BLaER1 treated with 17β-estradiol and CSF1 and Interleukin-3, amounts not matched to agents 10 nM and 100 nM (cell line): ENCODE data around the gene FILIP1.

ENCODE experiments used
- H3K27ac ChIP-seq, 11 experiments: shearing (Covaris generic); formaldehyde crosslinking; 2 replicates each; pipeline ENCODE4 v1.8.1; 2022
- H3K27me3 ChIP-seq, 11 experiments: shearing (Covaris generic); formaldehyde crosslinking; 2 replicates each; pipeline ENCODE4 v1.8.1; 2022
- H3K36me3 ChIP-seq, 11 experiments: shearing (Covaris generic); formaldehyde crosslinking; 2 replicates each; pipeline ENCODE4 v1.8.1; 2022
- H3K4me1 ChIP-seq, 10 experiments: shearing (Covaris generic); formaldehyde crosslinking; 2 replicates each; pipeline ENCODE4 v1.8.1; 2022
- H3K4me2 ChIP-seq, 11 experiments: shearing (Covaris generic); formaldehyde crosslinking; 2 replicates each; pipeline ENCODE4 v1.8.1; 2022
- H3K4me3 ChIP-seq, 10 experiments: shearing (Covaris generic); formaldehyde crosslinking; 2 replicates each; pipeline ENCODE4 v1.8.1; 2022
- H3K9ac ChIP-seq, 11 experiments: shearing (Covaris generic); formaldehyde crosslinking; 2 replicates each; pipeline ENCODE4 v1.8.1; 2022
- H3K9me3 ChIP-seq, 11 experiments: shearing (Covaris generic); formaldehyde crosslinking; replicated peaks in 1 of 11; 2 replicates each; pipeline ENCODE4 v1.8.1; 2022
- H4K20me1 ChIP-seq, 11 experiments: shearing (Covaris generic); formaldehyde crosslinking; 2 replicates each; pipeline ENCODE4 v1.8.1; 2022
- Cebpa-rat ChIP-seq, 11 experiments: shearing (Covaris generic); IDR thresholded peaks; 2 replicates each; pipeline ENCODE4 v1.8.1; 2022

The FILIP1 gene

GRCh38 chr6:75305573-75305972, 188.0 kb downstream of the FILIP1 start:
- Histone ChIP-seq H3K4me2 (peak overlapping the region in 3 of 11 experiments; percentile 11 to 34 (median 22); a peak in 4 of 22 replicates), H3K27ac (no peak overlapping the region), H3K36me3 (no peaks in the 10 kb centered on the region), H3K4me1 (peaks cover 4 to 24% (median 12%) of the 10 kb centered on the region in 10 experiments; a peak in 19 of 20 replicates), H3K9ac (no peak overlapping the region), H4K20me1 (no peaks in the 10 kb centered on the region), H3K27me3 (no peaks in the 10 kb centered on the region), H3K4me3 (no peak overlapping the region), H3K9me3 (no peaks in the 10 kb centered on the region)
- no peak for TF ChIP-seq Cebpa-rat (IDR thresholded peaks at IDR 0.05)

- Histone ChIP-seq H3K4me2 (no peak overlapping the region), H3K27ac (no peak overlapping the region), H3K4me1 (peaks cover 15 to 26% (median 24%) of the 10 kb centered on the region in 10 experiments), H4K20me1 (no peaks in the 10 kb centered on the region), H3K9ac (no peak overlapping the region), H3K4me3 (no peak overlapping the region), H3K9me3 (no peaks in the 10 kb centered on the region), H3K36me3 (no peaks in the 10 kb centered on the region), H3K27me3 (no peaks in the 10 kb centered on the region)
- TF ChIP-seq Cebpa-rat (IDR thresholded peaks at IDR 0.05), result no peak
Observed at GRCh38 chr6:75302280-75302679, 191.3 kb downstream of the FILIP1 start.

GRCh38 chr6:75301537-75301936, 192.1 kb downstream of the FILIP1 start:
- Histone ChIP-seq H3K27ac (no peak overlapping the region), H3K4me2 (peak overlapping the region in 2 of 11 experiments; percentile 80 to 82; a peak in 2 of 22 replicates), H4K20me1 (no peaks in the 10 kb centered on the region), H3K9ac (no peak overlapping the region), H3K27me3 (no peaks in the 10 kb centered on the region), H3K4me1 (peaks cover 15 to 26% (median 24%) of the 10 kb centered on the region in 10 experiments), H3K4me3 (no peak overlapping the region), H3K9me3 (no peaks in the 10 kb centered on the region), H3K36me3 (no peaks in the 10 kb centered on the region)
- TF ChIP-seq Cebpa-rat (IDR thresholded peaks at IDR 0.05), result no peak

- Histone ChIP-seq H3K4me1 (peaks cover 15 to 25% (median 20%) of the 10 kb centered on the region in 10 experiments), H4K20me1 (no peaks in the 10 kb centered on the region), H3K4me2 (peak overlapping the region in 6 of 11 experiments; percentile 49 to 82 (median 70); a peak in 11 of 22 replicates)
Observed at GRCh38 chr6:75301088-75301487, 192.5 kb downstream of the FILIP1 start.

GRCh38 chr6:75300531-75300855, 193.1 kb downstream of the FILIP1 start:
- Histone ChIP-seq H4K20me1 (no peaks in the 10 kb centered on the region), H3K4me2 (peak overlapping the region; percentile 49 to 82 (median 65); a peak in 21 of 22 replicates), H3K4me1 (peaks cover 12 to 25% (median 16%) of the 10 kb centered on the region in 10 experiments), H3K27me3 (no peaks in the 10 kb centered on the region), H3K27ac (peak overlapping the region in 4 of 11 experiments; percentile 10 to 53 (median 30); a peak in 5 of 22 replicates), H3K4me3 (no peak overlapping the region), H3K9ac (no peak overlapping the region), H3K9me3 (no peaks in the 10 kb centered on the region), H3K36me3 (no peaks in the 10 kb centered on the region)
- no peak for TF ChIP-seq Cebpa-rat (IDR thresholded peaks at IDR 0.05)

More at GRCh38 chr6:75301088-75301487, 192.5 kb downstream of the FILIP1 start:
- Histone ChIP-seq H3K9ac (no peak overlapping the region), H3K36me3 (no peaks in the 10 kb centered on the region), H3K27me3 (no peaks in the 10 kb centered on the region), H3K4me3 (no peak overlapping the region), H3K9me3 (no peaks in the 10 kb centered on the region), H3K27ac (no peak overlapping the region)
- no peak for TF ChIP-seq Cebpa-rat (IDR thresholded peaks at IDR 0.05)

- H3K27ac ChIP-seq, result peak overlapping the region in 5 of 11 experiments; percentile 5 to 53 (median 21); a peak in 6 of 22 replicates
- no peaks in the 10 kb centered on the region for H3K9me3 ChIP-seq
- H3K4me3 ChIP-seq, result no peak overlapping the region
- H4K20me1 ChIP-seq, result no peaks in the 10 kb centered on the region
- H3K4me1 ChIP-seq, result peaks cover 12 to 25% (median 15%) of the 10 kb centered on the region in 10 experiments
- H3K9ac ChIP-seq, result 0 out of 22 replicates have a peak overlapping the region, but pooled peaks of 1 of the 11 experiments have one; percentile 4
- TF ChIP-seq Cebpa-rat (IDR thresholded peaks at IDR 0.05), result no peak
- no peaks in the 10 kb centered on the region for H3K36me3 ChIP-seq
- H3K4me2 ChIP-seq, result peak overlapping the region; percentile 49 to 82 (median 65)
- no peaks in the 10 kb centered on the region for H3K27me3 ChIP-seq
Observed at GRCh38 chr6:75299801-75300530, 193.6 kb downstream of the FILIP1 start.

- Histone ChIP-seq H3K27me3 (no peaks in the 10 kb centered on the region), H3K4me2 (no peak overlapping the region), H4K20me1 (no peaks in the 10 kb centered on the region), H3K9ac (no peak overlapping the region), H3K9me3 (no peaks in the 10 kb centered on the region), H3K4me1 (peaks cover 12 to 32% (median 15%) of the 10 kb centered on the region in 10 experiments), H3K4me3 (no peak overlapping the region), H3K27ac (no peak overlapping the region), H3K36me3 (no peaks in the 10 kb centered on the region)
- no peak for TF ChIP-seq Cebpa-rat (IDR thresholded peaks at IDR 0.05)
Observed at GRCh38 chr6:75296811-75297779, 196.5 kb downstream of the FILIP1 start.

- Histone ChIP-seq H4K20me1 (no peaks in the 10 kb centered on the region; a peak in 2 of 22 replicates), H3K4me2 (peak overlapping the region in 3 of 11 experiments; percentile 4 to 31 (median 24); a peak in 4 of 22 replicates), H3K9ac (no peak overlapping the region), H3K27ac (no peak overlapping the region), H3K9me3 (no peaks in the 10 kb centered on the region), H3K4me1 (peaks cover 0 to 26% (median 0%) of the 10 kb centered on the region in 10 experiments; a peak in 8 of 20 replicates), H3K4me3 (no peak overlapping the region), H3K27me3 (no peaks in the 10 kb centered on the region), H3K36me3 (peaks cover 0 to 11% (median 0%) of the 10 kb centered on the region in 11 experiments; a peak in 1 of 22 replicates)
- no peak for TF ChIP-seq Cebpa-rat (IDR thresholded peaks at IDR 0.05)
Observed at GRCh38 chr6:75292555-75292954, 201.0 kb downstream of the FILIP1 start.

GRCh38 chr6:75291744-75292143, 201.9 kb downstream of the FILIP1 start:
- Histone ChIP-seq H3K4me1 (peaks cover 0 to 34% (median 5%) of the 10 kb centered on the region in 10 experiments; a peak in 9 of 20 replicates), H4K20me1 (no peaks in the 10 kb centered on the region; a peak in 2 of 22 replicates), H3K27ac (no peak overlapping the region), H3K9ac (no peak overlapping the region), H3K27me3 (no peaks in the 10 kb centered on the region), H3K4me2 (no peak overlapping the region), H3K9me3 (no peaks in the 10 kb centered on the region), H3K36me3 (peaks cover 0 to 11% (median 0%) of the 10 kb centered on the region in 11 experiments; a peak in 1 of 22 replicates), H3K4me3 (no peak overlapping the region)
- TF ChIP-seq Cebpa-rat (IDR thresholded peaks at IDR 0.05), result no peak
